K562 (cell line): ENCODE measurements around the gene HRCT1. TPM values are rescaled to one million over a fixed set of nuclear protein-coding genes. Genes with fewer than 3 reads are reported as not detected.
A peak's percentile ranks its signal among the peaks of the same experiment; 100 is the strongest.

ENCODE experiments used
- BMI1 ChIP-seq: fragments of 150-350 bp; IDR thresholded peaks from 2 replicates; pipeline ENCODE4 v1.6.1; 2014; ENCODE audit warnings: low read length
- BRD9 ChIP-seq: fragments of 450-650 bp; IDR thresholded peaks from 2 replicates; pipeline ENCODE4 v1.6.1; 2018; ENCODE audit warnings: low read depth; ENCODE audit not compliant: partially characterized antibody
- CC2D1A ChIP-seq: fragments of 450-650 bp; IDR thresholded peaks from 2 replicates; pipeline ENCODE4 v1.6.1; 2017; ENCODE audit warnings: mild to moderate bottlenecking
- CREBBP ChIP-seq: IDR thresholded peaks from one replicate; pipeline ENCODE4 v1.6.1; 2012; ENCODE audit warnings: low read depth, mild to moderate bottlenecking, control low read depth, inconsistent platforms, low read length
- ETV1 ChIP-seq: fragments of 450-650 bp; conservative IDR thresholded peaks from 2 replicates; pipeline ENCODE4 v1.6.1; 2016; ENCODE audit warnings: missing genetic modification characterization, control low read depth, low read depth, missing compliant biosample characterization
- POLR2AphosphoS5 ChIP-seq: IDR thresholded peaks from 2 replicates; pipeline ENCODE4 v1.6.1; 2011; ENCODE audit warnings: mild to moderate bottlenecking, low read depth, low read length, moderate library complexity; ENCODE audit not compliant: control insufficient read depth, insufficient read depth
- SFPQ ChIP-seq: fragments of 200-400 bp; formaldehyde crosslinking; IDR thresholded peaks from 2 replicates; pipeline ENCODE4 v1.6.1; 2017; ENCODE audit warnings: mild to moderate bottlenecking, low read depth, low read length, moderate library complexity
- SMARCA4 ChIP-seq: fragments of 450-650 bp; IDR thresholded peaks from 2 replicates; pipeline ENCODE4 v1.6.1; 2016
- SMARCE1 ChIP-seq: fragments of 450-650 bp; IDR thresholded peaks from 2 replicates; pipeline ENCODE4 v1.7.1; 2016; ENCODE audit warnings: mild to moderate bottlenecking
- TCF3 ChIP-seq: sonication (generic); formaldehyde crosslinking; IDR thresholded peaks from 2 replicates; pipeline ENCODE4 v1.4.0; 2020; ENCODE audit warnings: mild to moderate bottlenecking, missing genetic modification reagents
- ZNF134 ChIP-seq: fragments of 250-450 bp; sonication (Bioruptor Pico); conservative IDR thresholded peaks from 2 replicates; pipeline ENCODE4 v1.4.0; 2020
- ZNF639 ChIP-seq, 2 experiments: fragments of 200-800 bp in 1 of 2; sonication (Bioruptor generic) in 1 of 2; sonication (generic) in 1 of 2; formaldehyde crosslinking in 1 of 2; IDR thresholded peaks in 1 of 2; conservative IDR thresholded peaks in 1 of 2; 2 replicates each; pipeline versions ENCODE4 v1.5.0 to v1.6.1; 2016 to 2020; ENCODE audit warnings: missing compliant biosample characterization in 1 of 2, missing genetic modification characterization in 1 of 2, missing genetic modification reagents in 1 of 2
- polyA plus RNA-seq, 8 experiments: library from polyadenylated mRNA; depleted of rRNA in 4 of 8; stranded (reverse) in 5 of 8; unstranded in 3 of 8; fragments of >200 nt; fragmentation: Nextera tagmentation in 2 of 8; fragmentation: Illumina TruSeq in 1 of 8; extraction: Ambion mirVana in 2 of 8; extraction: Trizol in 1 of 8; gene quantifications; 2 replicates each; pipeline versions ENCODE4 v1.2.1 to v1.2.3, GENCODE V29; 2011 to 2014; ENCODE audit warnings: inconsistent platforms in 1 of 8, missing spikeins in 1 of 8
- total RNA-seq, 7 experiments: library from RNA; depleted of rRNA in 6 of 7; stranded (reverse); fragments of >200 nt in 6 of 7; fragmentation: Illumina TruSeq in 2 of 7; extraction: Trizol in 2 of 7; gene quantifications; 2 replicates each; pipeline versions ENCODE4 v1.2.1 to v1.2.3, GENCODE V29; 2011 to 2021; ENCODE audit warnings: low replicate concordance in 1 of 7
- TF ChIP-seq, protein P1 (sequence below), 2 experiments: fragments of 450-650 bp in 1 of 2; sonication (generic) in 1 of 2; formaldehyde crosslinking in 1 of 2; IDR thresholded peaks in 1 of 2; conservative IDR thresholded peaks in 1 of 2; 2 replicates each; pipeline versions ENCODE4 v1.6.1 to v1.8.1; 2016 to 2023; ENCODE audit warnings: mild to moderate bottlenecking in 2 of 2, moderate library complexity in 2 of 2, inconsistent platforms in 1 of 2, missing genetic modification reagents in 1 of 2
- TF ChIP-seq, protein P2 (sequence below): fragments of 450-650 bp; IDR thresholded peaks from 2 replicates; pipeline ENCODE4 v1.6.1; 2016; ENCODE audit warnings: missing biosample characterization, missing genetic modification characterization
- TF ChIP-seq, protein P3 (sequence below): fragments of 450-650 bp; IDR thresholded peaks from 2 replicates; pipeline ENCODE4 v1.6.1; 2017; ENCODE audit warnings: antibody characterized with exemption
- TF ChIP-seq, protein P4 (sequence below): fragments of 450-650 bp; IDR thresholded peaks from 2 replicates; pipeline ENCODE4 v1.6.1; 2017; ENCODE audit warnings: antibody characterized with exemption, mild to moderate bottlenecking

The HRCT1 gene
- total and polyA plus RNA-seq, 9 of the 15 experiments (the other 6 are each of a cell fraction or from before 2014, with no cell fraction given) = 0.40 TPM; not detected in 8

- TF ChIP-seq CREBBP (no peak), ETV1 (no peak), ZNF639 (CRISPR knock-in tag; conservative IDR thresholded peaks at IDR 0.05 in 1 of 2, IDR thresholded peaks at IDR 0.05 in 1 of 2) (peak in 1 of 2 experiments; percentile 22; a peak in 1 of 4 replicates), SMARCE1 (peak; percentile 32; the same call in 1 of the 2 replicates), BRD9 (no peak), BMI1 (no peak), TCF3 (CRISPR knock-in tag) (peak; percentile 76), SMARCA4 (0 out of 2 replicates have a peak, but pooled peaks have one; percentile 47), SFPQ (no peak), POLR2AphosphoS5 (peak; percentile 69; the same call in 1 of the 2 replicates), CC2D1A (no peak), ZNF134 (CRISPR knock-in tag) (no peak)
- TF ChIP-seq, protein P1, sequence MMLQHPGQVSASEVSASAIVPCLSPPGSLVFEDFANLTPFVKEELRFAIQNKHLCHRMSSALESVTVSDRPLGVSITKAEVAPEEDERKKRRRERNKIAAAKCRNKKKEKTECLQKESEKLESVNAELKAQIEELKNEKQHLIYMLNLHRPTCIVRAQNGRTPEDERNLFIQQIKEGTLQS (IDR thresholded peaks at IDR 0.05) = peak; percentile 21
- TF ChIP-seq, protein P1 (CRISPR knock-in tag; conservative IDR thresholded peaks at IDR 0.05) = no peak
- TF ChIP-seq, protein P2, sequence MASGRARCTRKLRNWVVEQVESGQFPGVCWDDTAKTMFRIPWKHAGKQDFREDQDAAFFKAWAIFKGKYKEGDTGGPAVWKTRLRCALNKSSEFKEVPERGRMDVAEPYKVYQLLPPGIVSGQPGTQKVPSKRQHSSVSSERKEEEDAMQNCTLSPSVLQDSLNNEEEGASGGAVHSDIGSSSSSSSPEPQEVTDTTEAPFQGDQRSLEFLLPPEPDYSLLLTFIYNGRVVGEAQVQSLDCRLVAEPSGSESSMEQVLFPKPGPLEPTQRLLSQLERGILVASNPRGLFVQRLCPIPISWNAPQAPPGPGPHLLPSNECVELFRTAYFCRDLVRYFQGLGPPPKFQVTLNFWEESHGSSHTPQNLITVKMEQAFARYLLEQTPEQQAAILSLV (tag) = no peak
- TF ChIP-seq, protein P3, sequence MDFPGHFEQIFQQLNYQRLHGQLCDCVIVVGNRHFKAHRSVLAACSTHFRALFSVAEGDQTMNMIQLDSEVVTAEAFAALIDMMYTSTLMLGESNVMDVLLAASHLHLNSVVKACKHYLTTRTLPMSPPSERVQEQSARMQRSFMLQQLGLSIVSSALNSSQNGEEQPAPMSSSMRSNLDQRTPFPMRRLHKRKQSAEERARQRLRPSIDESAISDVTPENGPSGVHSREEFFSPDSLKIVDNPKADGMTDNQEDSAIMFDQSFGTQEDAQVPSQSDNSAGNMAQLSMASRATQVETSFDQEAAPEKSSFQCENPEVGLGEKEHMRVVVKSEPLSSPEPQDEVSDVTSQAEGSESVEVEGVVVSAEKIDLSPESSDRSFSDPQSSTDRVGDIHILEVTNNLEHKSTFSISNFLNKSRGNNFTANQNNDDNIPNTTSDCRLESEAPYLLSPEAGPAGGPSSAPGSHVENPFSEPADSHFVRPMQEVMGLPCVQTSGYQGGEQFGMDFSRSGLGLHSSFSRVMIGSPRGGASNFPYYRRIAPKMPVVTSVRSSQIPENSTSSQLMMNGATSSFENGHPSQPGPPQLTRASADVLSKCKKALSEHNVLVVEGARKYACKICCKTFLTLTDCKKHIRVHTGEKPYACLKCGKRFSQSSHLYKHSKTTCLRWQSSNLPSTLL = no peak
- TF ChIP-seq, protein P4, sequence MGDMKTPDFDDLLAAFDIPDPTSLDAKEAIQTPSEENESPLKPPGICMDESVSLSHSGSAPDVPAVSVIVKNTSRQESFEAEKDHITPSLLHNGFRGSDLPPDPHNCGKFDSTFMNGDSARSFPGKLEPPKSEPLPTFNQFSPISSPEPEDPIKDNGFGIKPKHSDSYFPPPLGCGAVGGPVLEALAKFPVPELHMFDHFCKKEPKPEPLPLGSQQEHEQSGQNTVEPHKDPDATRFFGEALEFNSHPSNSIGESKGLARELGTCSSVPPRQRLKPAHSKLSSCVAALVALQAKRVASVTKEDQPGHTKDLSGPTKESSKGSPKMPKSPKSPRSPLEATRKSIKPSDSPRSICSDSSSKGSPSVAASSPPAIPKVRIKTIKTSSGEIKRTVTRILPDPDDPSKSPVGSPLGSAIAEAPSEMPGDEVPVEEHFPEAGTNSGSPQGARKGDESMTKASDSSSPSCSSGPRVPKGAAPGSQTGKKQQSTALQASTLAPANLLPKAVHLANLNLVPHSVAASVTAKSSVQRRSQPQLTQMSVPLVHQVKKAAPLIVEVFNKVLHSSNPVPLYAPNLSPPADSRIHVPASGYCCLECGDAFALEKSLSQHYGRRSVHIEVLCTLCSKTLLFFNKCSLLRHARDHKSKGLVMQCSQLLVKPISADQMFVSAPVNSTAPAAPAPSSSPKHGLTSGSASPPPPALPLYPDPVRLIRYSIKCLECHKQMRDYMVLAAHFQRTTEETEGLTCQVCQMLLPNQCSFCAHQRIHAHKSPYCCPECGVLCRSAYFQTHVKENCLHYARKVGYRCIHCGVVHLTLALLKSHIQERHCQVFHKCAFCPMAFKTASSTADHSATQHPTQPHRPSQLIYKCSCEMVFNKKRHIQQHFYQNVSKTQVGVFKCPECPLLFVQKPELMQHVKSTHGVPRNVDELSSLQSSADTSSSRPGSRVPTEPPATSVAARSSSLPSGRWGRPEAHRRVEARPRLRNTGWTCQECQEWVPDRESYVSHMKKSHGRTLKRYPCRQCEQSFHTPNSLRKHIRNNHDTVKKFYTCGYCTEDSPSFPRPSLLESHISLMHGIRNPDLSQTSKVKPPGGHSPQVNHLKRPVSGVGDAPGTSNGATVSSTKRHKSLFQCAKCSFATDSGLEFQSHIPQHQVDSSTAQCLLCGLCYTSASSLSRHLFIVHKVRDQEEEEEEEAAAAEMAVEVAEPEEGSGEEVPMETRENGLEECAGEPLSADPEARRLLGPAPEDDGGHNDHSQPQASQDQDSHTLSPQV = peak; percentile 76; the same call in 1 of the 2 replicates
Measured at GRCh38 chr9:35918780-35919179, 12.8 kb downstream of the HRCT1 start (continued).
